IMR-90 (cell line): ENCODE results near the gene MTUS2. TPM values are rescaled to one million over a fixed set of nuclear protein-coding genes. Genes with fewer than 3 reads are reported as not detected.
A peak's percentile ranks its signal among the peaks of the same experiment; 100 is the strongest.

Source experiments
- ATAC-seq: fragments of 200-7000 bp; cut with Tn5 transposase; 2 replicates; pipeline ENCODE4 v1.9.1; 2020; ENCODE audit warnings: low read depth, mild to moderate bottlenecking, moderate library complexity
- BruUV-seq: library from RNA; stranded (reverse); fragments of 400-500 nt; replicated peaks from 2 replicates; lab custom pipeline; 2021; lab: Mats Ljungman, UMichigan
- CTCF ChIA-PET: fragments of 300-600 bp; formaldehyde crosslinking; extraction: SDS; loops from one replicate; lab custom pipeline; 2021; ENCODE audit warnings: antibody characterized with exemption; lab: Yijun Ruan, JAX
- POLR2A ChIA-PET: fragments of 300-600 bp; sonication (Branson Sonifier 250); formaldehyde crosslinking; loops from one replicate; lab custom pipeline; 2022; ENCODE audit warnings: antibody characterized with exemption; ENCODE audit not compliant: unreplicated experiment; lab: Charles Lee
- DNase-seq: peaks from one replicate; pipeline ENCODE4 v3.0.0; 2013
- H2AFZ ChIP-seq: replicated peaks from 2 replicates; pipeline ENCODE3; 2013; ENCODE audit warnings: low read length, mild to moderate bottlenecking; ENCODE audit not compliant: poor library complexity
- H2AK5ac ChIP-seq: 2 replicates; pipeline ENCODE4 v1.6.1; 2013; ENCODE audit warnings: low read depth, low read length, inconsistent platforms
- H2AK9ac ChIP-seq: replicated peaks from 2 replicates; pipeline ENCODE3; 2013; ENCODE audit warnings: mild to moderate bottlenecking, low read depth, low read length, moderate library complexity; ENCODE audit not compliant: poor library complexity
- H2BK120ac ChIP-seq: 2 replicates; pipeline ENCODE4 v1.6.1; 2013; ENCODE audit warnings: low read depth, low read length, inconsistent platforms
- H2BK15ac ChIP-seq: 3 replicates; pipeline ENCODE4 v1.6.1; 2013; ENCODE audit warnings: low read depth, low read length, inconsistent platforms
- H2BK20ac ChIP-seq: 2 replicates; pipeline ENCODE4 v1.6.1; 2013; ENCODE audit warnings: low read depth, mild to moderate bottlenecking, inconsistent platforms, low read length, moderate library complexity
- H2BK5ac ChIP-seq: 2 replicates; pipeline ENCODE4 v1.6.1; 2013; ENCODE audit warnings: mild to moderate bottlenecking, low read depth, low read length, inconsistent platforms; ENCODE audit not compliant: poor library complexity, severe bottlenecking
- H3K14ac ChIP-seq: replicated peaks from 2 replicates; pipeline ENCODE4 v1.6.1; 2013; ENCODE audit warnings: low read depth, low read length, inconsistent platforms
- H3K18ac ChIP-seq: 2 replicates; pipeline ENCODE4 v1.6.1; 2013; ENCODE audit warnings: low read depth, low read length, control low read depth
- H3K23ac ChIP-seq: 2 replicates; pipeline ENCODE4 v1.6.1; 2013; ENCODE audit warnings: low read depth, low read length, inconsistent platforms
- H3K27ac ChIP-seq: 2 replicates; pipeline ENCODE4 v1.5.1; 2013; ENCODE audit warnings: mild to moderate bottlenecking, control low read depth, low read length; ENCODE audit not compliant: insufficient read depth
- H3K27me3 ChIP-seq: 2 replicates; pipeline ENCODE4 v1.6.1; 2013; ENCODE audit warnings: low read length; ENCODE audit not compliant: control insufficient read depth, insufficient read depth
- H3K36me3 ChIP-seq: 2 replicates; pipeline ENCODE4 v1.6.1; 2013; ENCODE audit warnings: low read length, mixed read lengths; ENCODE audit not compliant: control insufficient read depth, insufficient read depth
- H3K4ac ChIP-seq: 2 replicates; pipeline ENCODE4 v1.6.1; 2013; ENCODE audit warnings: low read depth, low read length, inconsistent platforms
- H3K4me1 ChIP-seq: 2 replicates; pipeline ENCODE4 v1.6.1; 2013; ENCODE audit warnings: low read length, mixed read lengths; ENCODE audit not compliant: control insufficient read depth, insufficient read depth
- H3K4me2 ChIP-seq: 2 replicates; pipeline ENCODE4 v1.6.1; 2013; ENCODE audit warnings: low read depth, mild to moderate bottlenecking, control low read depth, low read length, moderate library complexity
- H3K4me3 ChIP-seq: 2 replicates; pipeline ENCODE4 v1.5.1; 2013; ENCODE audit warnings: low read depth, mild to moderate bottlenecking, control low read depth, low read length, moderate library complexity; ENCODE audit not compliant: insufficient read depth
- H3K56ac ChIP-seq: 2 replicates; pipeline ENCODE4 v1.6.1; 2013; ENCODE audit warnings: low read length, inconsistent platforms; ENCODE audit not compliant: insufficient read depth; ENCODE audit errors: extremely low read depth
- H3K79me1 ChIP-seq, 2 experiments: 2 replicates each; pipeline ENCODE4 v1.6.1; 2013; ENCODE audit warnings: low read length in 2 of 2, inconsistent platforms in 1 of 2, low read depth in 1 of 2
- H3K9ac ChIP-seq: 2 replicates; pipeline ENCODE4 v1.6.1; 2013; ENCODE audit warnings: low read depth, low read length, control low read depth
- H3K9me1 ChIP-seq: 2 replicates; pipeline ENCODE4 v1.6.1; 2013; ENCODE audit warnings: low read length, inconsistent platforms; ENCODE audit not compliant: insufficient read depth
- H3K9me3 ChIP-seq: 2 replicates; pipeline ENCODE4 v1.6.1; 2013; ENCODE audit warnings: low read length; ENCODE audit not compliant: control insufficient read depth, insufficient read depth
- H4K20me1 ChIP-seq: 2 replicates; pipeline ENCODE4 v1.6.1; 2013; ENCODE audit warnings: low read length, inconsistent platforms; ENCODE audit not compliant: insufficient read depth
- H4K5ac ChIP-seq: 2 replicates; pipeline ENCODE4 v1.6.1; 2013; ENCODE audit warnings: mild to moderate bottlenecking, low read depth, low read length, control low read depth
- H4K8ac ChIP-seq, 2 experiments: 2 replicates each; pipeline ENCODE4 v1.6.1; 2013; ENCODE audit warnings: low read depth in 2 of 2, low read length in 2 of 2, control low read depth in 1 of 2, inconsistent platforms in 1 of 2
- H4K91ac ChIP-seq: 2 replicates; pipeline ENCODE4 v1.6.1; 2013; ENCODE audit warnings: low read depth, low read length, inconsistent platforms; ENCODE audit not compliant: insufficient read depth
- BHLHE40 ChIP-seq: fragments of 150-350 bp; IDR thresholded peaks from 2 replicates; pipeline ENCODE4 v1.6.1; 2016; ENCODE audit warnings: mild to moderate bottlenecking, low read depth, low read length
- CEBPB ChIP-seq: IDR thresholded peaks from 2 replicates; pipeline ENCODE4 v1.6.1; 2012; ENCODE audit warnings: low read depth, low read length, improper control_type of control experiment
- CHD1 ChIP-seq: IDR thresholded peaks from 2 replicates; pipeline ENCODE4 v1.6.1; 2012; ENCODE audit warnings: low read depth, low read length, improper control_type of control experiment
- ELK1 ChIP-seq: fragments of 150-350 bp; IDR thresholded peaks from 2 replicates; pipeline ENCODE4 v1.6.1; 2016; ENCODE audit warnings: low read depth, mild to moderate bottlenecking, low read length, moderate library complexity, borderline replicate concordance
- FOS ChIP-seq: fragments of 150-350 bp; IDR thresholded peaks from 2 replicates; pipeline ENCODE4 v1.6.1; 2016; ENCODE audit warnings: low read depth, low read length
- MAFK ChIP-seq: IDR thresholded peaks from 2 replicates; pipeline ENCODE4 v1.6.1; 2012; ENCODE audit warnings: low read depth, low read length, improper control_type of control experiment
- MAZ ChIP-seq: IDR thresholded peaks from 2 replicates; pipeline ENCODE4 v1.6.1; 2012; ENCODE audit warnings: low read depth, mild to moderate bottlenecking, low read length, improper control_type of control experiment, moderate library complexity, borderline replicate concordance
- MXI1 ChIP-seq: IDR thresholded peaks from 2 replicates; pipeline ENCODE4 v1.6.1; 2012; ENCODE audit warnings: low read depth, mild to moderate bottlenecking, low read length, moderate library complexity, borderline replicate concordance
- NFE2L2 ChIP-seq: fragments of 150-350 bp; IDR thresholded peaks from 2 replicates; pipeline ENCODE4 v1.6.1; 2016; ENCODE audit warnings: low read depth, mild to moderate bottlenecking, low read length
- POLR2A ChIP-seq: IDR thresholded peaks from 2 replicates; pipeline ENCODE4 v1.6.1; 2012; ENCODE audit warnings: mild to moderate bottlenecking, low read depth, low read length
- RAD21 ChIP-seq: IDR thresholded peaks from 2 replicates; pipeline ENCODE4 v1.6.1; 2012; ENCODE audit warnings: low read length, improper control_type of control experiment
- RCOR1 ChIP-seq: IDR thresholded peaks from 2 replicates; pipeline ENCODE4 v1.6.1; 2012; ENCODE audit warnings: mild to moderate bottlenecking, low read length, improper control_type of control experiment; ENCODE audit not compliant: insufficient replicate concordance
- RFX5 ChIP-seq: IDR thresholded peaks from 2 replicates; pipeline ENCODE4 v1.8.0; 2012; ENCODE audit warnings: low read depth, mild to moderate bottlenecking, low read length, moderate library complexity
- SMC3 ChIP-seq: fragments of 150-350 bp; IDR thresholded peaks from 2 replicates; pipeline ENCODE4 v1.6.1; 2016; ENCODE audit warnings: low read depth, mild to moderate bottlenecking, antibody characterized with exemption, low read length, moderate library complexity
- WGBS, 2 experiments: methylation state at CpG; one replicate each; pipeline versions ENCODE4 v1.1.5 to v1.1.7; 2013; ENCODE audit warnings: missing lambda C conversion rate in 2 of 2; ENCODE audit not compliant: insufficient read length in 1 of 2; ENCODE audit errors: extremely low coverage in 2 of 2; 5-methylcytosine and 5-hydroxymethylcytosine counted together
- dilution Hi-C: fragments of 300-500 bp; cut with HindIII; formaldehyde crosslinking; loops from one replicate; pipeline ENCODE4 v1.14.3; 2018; ENCODE audit warnings: low sequenced_read_pairs; ENCODE audit not compliant: unreplicated experiment
- in situ Hi-C: fragments of 300-500 bp; cut with MboI; formaldehyde crosslinking; loops from 3 replicates; pipeline ENCODE4 v1.14.3; 2019; ENCODE audit warnings: low sequenced_read_pairs, inconsistent platforms, mixed read lengths
- intact Hi-C: fragments of 100-400 bp; cut with micrococcal nuclease; formaldehyde crosslinking; loops from 2 replicates; pipeline ENCODE4 v1.10.0; 2022
- polyA plus RNA-seq, 3 experiments: library from polyadenylated mRNA; depleted of rRNA; stranded (reverse); fragments of >200 nt; gene quantifications; 2 replicates each; pipeline ENCODE4 v1.2.3, GENCODE V29; 2012; ENCODE audit warnings: low replicate concordance in 1 of 3
- total RNA-seq: library from RNA; depleted of rRNA; stranded (reverse); fragments of >200 nt; gene quantifications from 2 replicates; pipeline ENCODE4 v1.2.3, GENCODE V29; 2012
- TF ChIP-seq, protein P1 (sequence below): fragments of 150-350 bp; IDR thresholded peaks from 2 replicates; pipeline ENCODE4 v1.6.1; 2017; ENCODE audit warnings: mild to moderate bottlenecking, antibody characterized with exemption, low read length, low read depth
- TF ChIP-seq, protein P2 (sequence below): conservative IDR thresholded peaks from 2 replicates; pipeline ENCODE4 v1.5.1; 2012; ENCODE audit warnings: mild to moderate bottlenecking, low read depth, low read length, improper control_type of control experiment

Gene MTUS2
- total and polyA plus RNA-seq, 2 of the 4 experiments (the other 2 are of a cell fraction): under 0.01 to 0.02 TPM

DNA sequence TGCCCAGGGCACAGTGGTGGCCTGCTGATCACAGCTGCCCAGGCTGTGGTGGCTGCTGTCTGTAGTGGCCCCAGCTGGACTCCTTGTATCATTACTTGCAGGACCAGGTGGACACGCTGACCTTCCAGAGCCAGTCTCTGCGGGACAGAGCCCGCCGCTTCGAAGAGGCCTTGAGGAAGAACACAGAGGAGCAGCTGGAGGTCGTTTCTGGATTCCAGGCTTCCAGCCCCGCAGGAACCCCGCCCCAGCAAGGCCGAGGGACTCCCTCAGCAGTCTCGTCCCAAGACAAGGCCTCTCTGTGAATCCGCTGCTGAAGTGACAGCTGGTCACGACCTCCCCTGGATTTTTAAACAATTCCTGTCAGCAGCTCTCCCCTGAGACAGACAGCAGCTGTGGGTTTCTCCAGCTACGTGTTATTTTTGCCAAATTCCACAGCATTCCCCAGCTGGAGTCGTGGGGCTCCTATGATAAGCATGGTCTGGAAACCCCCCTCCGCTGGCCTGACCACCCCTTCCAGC lies 677.1 kb downstream of the MTUS2 start:
- intact Hi-C loops (no loop called here), in situ Hi-C loops (no loop called here), dilution Hi-C loops (no loop called here)
- ATAC-seq (peak; percentile 79), DNase-seq (peak; percentile 65)
- H3K79me1 ChIP-seq: no peaks in the 10 kb centered on the region
- H4K5ac ChIP-seq: no peak overlapping the region
- H2BK120ac ChIP-seq: no peak overlapping the region
- no peak overlapping the region for H3K4me3 ChIP-seq
- no peaks in the 10 kb centered on the region for H3K36me3 ChIP-seq
- no peak overlapping the region; the same call in 1 of the 2 replicates for H3K18ac ChIP-seq
- no peak overlapping the region for H2BK20ac ChIP-seq
- H3K23ac ChIP-seq: no peak overlapping the region
- TF ChIP-seq CHD1 (no peak), FOS (no peak), RFX5 (no peak), SMC3 (no peak), MAFK (no peak), RAD21 (no peak), MXI1 (no peak), BHLHE40 (no peak), MAZ (no peak), NFE2L2 (no peak), POLR2A (no peak), RCOR1 (no peak), CEBPB (no peak), ELK1 (no peak)
- TF ChIP-seq, protein P1, sequence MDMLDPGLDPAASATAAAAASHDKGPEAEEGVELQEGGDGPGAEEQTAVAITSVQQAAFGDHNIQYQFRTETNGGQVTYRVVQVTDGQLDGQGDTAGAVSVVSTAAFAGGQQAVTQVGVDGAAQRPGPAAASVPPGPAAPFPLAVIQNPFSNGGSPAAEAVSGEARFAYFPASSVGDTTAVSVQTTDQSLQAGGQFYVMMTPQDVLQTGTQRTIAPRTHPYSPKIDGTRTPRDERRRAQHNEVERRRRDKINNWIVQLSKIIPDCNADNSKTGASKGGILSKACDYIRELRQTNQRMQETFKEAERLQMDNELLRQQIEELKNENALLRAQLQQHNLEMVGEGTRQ: no peak
- TF ChIP-seq, protein P2, sequence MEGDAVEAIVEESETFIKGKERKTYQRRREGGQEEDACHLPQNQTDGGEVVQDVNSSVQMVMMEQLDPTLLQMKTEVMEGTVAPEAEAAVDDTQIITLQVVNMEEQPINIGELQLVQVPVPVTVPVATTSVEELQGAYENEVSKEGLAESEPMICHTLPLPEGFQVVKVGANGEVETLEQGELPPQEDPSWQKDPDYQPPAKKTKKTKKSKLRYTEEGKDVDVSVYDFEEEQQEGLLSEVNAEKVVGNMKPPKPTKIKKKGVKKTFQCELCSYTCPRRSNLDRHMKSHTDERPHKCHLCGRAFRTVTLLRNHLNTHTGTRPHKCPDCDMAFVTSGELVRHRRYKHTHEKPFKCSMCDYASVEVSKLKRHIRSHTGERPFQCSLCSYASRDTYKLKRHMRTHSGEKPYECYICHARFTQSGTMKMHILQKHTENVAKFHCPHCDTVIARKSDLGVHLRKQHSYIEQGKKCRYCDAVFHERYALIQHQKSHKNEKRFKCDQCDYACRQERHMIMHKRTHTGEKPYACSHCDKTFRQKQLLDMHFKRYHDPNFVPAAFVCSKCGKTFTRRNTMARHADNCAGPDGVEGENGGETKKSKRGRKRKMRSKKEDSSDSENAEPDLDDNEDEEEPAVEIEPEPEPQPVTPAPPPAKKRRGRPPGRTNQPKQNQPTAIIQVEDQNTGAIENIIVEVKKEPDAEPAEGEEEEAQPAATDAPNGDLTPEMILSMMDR: no peak
- H2AK9ac ChIP-seq: peak overlapping the region; percentile 62
- POLR2A ChIA-PET: interaction anchor here (0.6 kb wide), 1 partner anchor 22 kb away, joined by 3 read pairs; no protein-coding TSS in a partner anchor
- peaks cover 47% of the 10 kb centered on the region for H3K27me3 ChIP-seq
- no peak overlapping the region for H3K14ac ChIP-seq
- peaks cover 9% of the 10 kb centered on the region; the same call in 1 of the 2 replicates for H3K4me1 ChIP-seq
- no peak overlapping the region for H3K9ac ChIP-seq
- H2AK5ac ChIP-seq: no peak overlapping the region
- no peaks in the 10 kb centered on the region for H3K9me3 ChIP-seq
- no peak overlapping the region for H3K4ac ChIP-seq
- H3K56ac ChIP-seq: no peak overlapping the region
- H3K9me1 ChIP-seq: no peaks in the 10 kb centered on the region; the same call in 1 of the 2 replicates
- peak overlapping the region; percentile 26; the same call in 1 of the 2 replicates for H3K4me2 ChIP-seq
- 0 out of 2 replicates have a peak overlapping the region, but pooled peaks have one; percentile 6 for H4K91ac ChIP-seq
- WGBS, 2 experiments: 43% methylated on average over 5 of the region's 15 CpGs; no CpG with 5 or more reads in 1 of the 2 experiments
- peak overlapping the region; percentile 12; the same call in 1 of the 2 replicates for H3K27ac ChIP-seq
- no peaks in the 10 kb centered on the region for H4K20me1 ChIP-seq
- BruUV-seq: no TSS peak
- no peak overlapping the region for H2BK5ac ChIP-seq
- peak overlapping the region; percentile 77 for H2AFZ ChIP-seq
- no peak overlapping the region for H2BK15ac ChIP-seq
- no peak overlapping the region for H4K8ac ChIP-seq
- CTCF ChIA-PET: interaction anchor here (0.6 to 2.6 kb wide), 2 partner anchors 11 to 17 kb away, joined by 3 to 6 read pairs; no protein-coding TSS in a partner anchor
